ENCODE data around the gene TMPRSS11B. TPM values are rescaled to one million over a fixed set of nuclear protein-coding genes. Genes with fewer than 3 reads are reported as not detected.
"Not testable (repeated sequence)": the region's sequence is repeated elsewhere in the genome, so short reads cannot be mapped to it uniquely, and the experiment has no call there.

The TMPRSS11B gene
- under 1 TPM in 4 of 5 donors, not detected in 1; 0.04 to 0.22 (median 0.13) TPM for polyA plus RNA-seq (ENCODE audit: insufficient read depth in 1 of 5, insufficient read length in 5 of 5, low replicate concordance in 1 of 5)
- long read RNA-seq, donor 1: 0 reads
- long read RNA-seq, donor 2: 0 reads
- long read RNA-seq, donor 3: 0 reads
- long read RNA-seq, donor 4: 0 reads
- long read RNA-seq, donor 5: 0 reads
- long read RNA-seq, donor 6: 0 reads
- long read RNA-seq, donor 7: 0 reads
- long read RNA-seq, donor 8: 0 reads

GRCh38 chr4:68245594-68245993 is at the start of gene TMPRSS11B:
Gene TMPRSS11B, minus strand, starts transcription at chr4:68245694. Its CDS starts 136 bp downstream, at chr4:68245558.
- no peak for DNase-seq

- DNase-seq: no peak
Observed at GRCh38 chr4:68291256-68291655, 45.8 kb upstream of the TMPRSS11B start.

- no peak for DNase-seq
Observed at GRCh38 chr4:68288393-68288740, 42.9 kb upstream of the TMPRSS11B start.

GRCh38 chr4:68287704-68288392 is 42.4 kb upstream of the TMPRSS11B start:
- DNase-seq: no peak

- DNase-seq: no peak
Observed at GRCh38 chr4:68283714-68284113, 38.2 kb upstream of the TMPRSS11B start.

GRCh38 chr4:68283095-68283494 is 37.6 kb upstream of the TMPRSS11B start:
- no peak for DNase-seq

GRCh38 chr4:68281796-68282740 is 36.6 kb upstream of the TMPRSS11B start:
- not testable (repeated sequence) for DNase-seq

- no peak for DNase-seq
Observed at GRCh38 chr4:68278029-68278428, 32.5 kb upstream of the TMPRSS11B start.

- DNase-seq: no peak
Observed at GRCh38 chr4:68277627-68278026, 32.1 kb upstream of the TMPRSS11B start.

- DNase-seq: no peak
Observed at GRCh38 chr4:68272860-68273259, 27.4 kb upstream of the TMPRSS11B start.

GRCh38 chr4:68272380-68272779 is 26.9 kb upstream of the TMPRSS11B start:
- DNase-seq: no peak

GRCh38 chr4:68271851-68272357 is 26.4 kb upstream of the TMPRSS11B start:
- peak; percentile 49 to 51 for DNase-seq

- DNase-seq: no peak
Observed at GRCh38 chr4:68267433-68267944, 22.0 kb upstream of the TMPRSS11B start.

- DNase-seq: no peak
Observed at GRCh38 chr4:68264875-68265565, 19.5 kb upstream of the TMPRSS11B start.

GRCh38 chr4:68259191-68259590 is 13.7 kb upstream of the TMPRSS11B start:
- no peak for DNase-seq

- no peak for DNase-seq
Observed at GRCh38 chr4:68257719-68258118, 12.2 kb upstream of the TMPRSS11B start.

- DNase-seq: no peak
Observed at GRCh38 chr4:68256284-68256683, 10.8 kb upstream of the TMPRSS11B start.

GRCh38 chr4:68250151-68250930 is 4.8 kb upstream of the TMPRSS11B start:
- no peak for DNase-seq

GRCh38 chr4:68249434-68249833 is 3.9 kb upstream of the TMPRSS11B start:
- DNase-seq: no peak

GRCh38 chr4:68240620-68241019 is 4.9 kb downstream of the TMPRSS11B start:
- DNase-seq: no peak

- DNase-seq: no peak
Observed at GRCh38 chr4:68228568-68228967, 16.9 kb downstream of the TMPRSS11B start.

All from right lung (tissue), 10 donors.